Hair follicular keratinocyte (primary cell): ENCODE results near the gene ACOXL. TPM values are rescaled to one million over a fixed set of nuclear protein-coding genes. Genes with fewer than 3 reads are reported as not detected.

ENCODE experiments used
- total RNA-seq: library from RNA; depleted of rRNA; stranded (reverse); fragments of >200 nt; gene quantifications from 2 replicates; pipeline ENCODE4 v1.2.3, GENCODE V29; 2015

Gene ACOXL
- not detected in 2 replicates for total RNA-seq

DNA sequence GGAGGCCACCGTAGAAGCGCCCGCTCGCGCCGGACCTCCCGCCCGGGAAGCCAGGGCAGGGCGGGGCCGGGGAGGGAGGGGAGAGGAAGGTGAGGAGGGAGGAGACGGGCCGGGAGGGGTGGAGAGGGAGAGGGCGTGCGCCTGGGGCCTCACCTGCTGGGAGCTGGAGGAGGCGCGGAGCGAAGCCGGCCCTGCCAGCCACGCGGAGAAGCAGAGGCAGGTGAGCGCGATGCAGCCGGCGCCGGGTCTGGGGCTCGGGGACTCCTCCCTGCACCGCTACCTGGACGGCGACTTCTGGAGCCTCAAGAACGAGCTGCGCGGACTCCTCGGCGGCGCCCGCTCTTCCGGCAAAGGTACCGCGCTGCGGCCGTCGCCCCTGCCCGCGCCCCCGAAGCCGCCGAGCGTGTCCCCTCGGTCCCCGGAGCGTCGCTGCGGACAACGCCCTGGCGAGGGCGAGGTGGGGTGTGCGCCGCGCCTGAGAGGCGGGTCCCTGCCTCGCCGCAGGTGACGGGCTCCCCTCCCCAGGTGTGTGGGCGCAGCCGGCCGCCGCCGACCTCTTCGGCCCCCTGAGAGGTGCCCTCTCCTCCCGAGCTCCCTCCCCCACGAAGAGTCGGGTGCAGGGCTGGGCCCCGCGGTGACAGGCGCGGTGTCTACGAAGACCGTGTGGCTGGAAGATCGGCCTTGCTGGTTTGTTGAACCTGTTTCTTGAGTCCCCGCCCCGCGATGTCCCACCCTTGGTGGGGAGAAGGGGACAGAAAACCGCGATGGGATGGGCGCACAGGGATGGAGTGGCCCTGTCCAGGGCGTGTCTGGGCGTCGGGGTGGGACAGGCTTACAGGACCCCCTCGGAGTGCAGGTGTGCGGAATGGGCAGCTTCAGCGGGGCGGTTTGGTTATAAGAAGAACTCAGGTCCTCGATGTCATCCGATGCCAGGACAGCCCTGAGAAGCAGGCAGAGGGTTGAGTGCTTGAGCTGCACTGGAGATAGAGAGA is at the start of gene ACOXL:
Gene ACOXL (plus strand): TSS at position 152 of the 992 bp plus-strand sequence. CDS start 35,817 bp downstream, outside the sequence.

GRCh38 chr2:111120253-111121027 is 388.1 kb downstream of the ACOXL start, which contains the start of gene BCL2L11:
BCL2L11 (plus strand) TSS chr2:111120914; CDS start chr2:111123746, 2,832 bp downstream.

Other genes with a start within 250 kb of the ACOXL start
- gene RGPD6, start 155.4 kb upstream of the ACOXL start, total RNA-seq: 1.5 and 14.2 TPM in 2 replicates
- gene BUB1, start 54.5 kb upstream of the ACOXL start, total RNA-seq: 14.4 and 46.6 TPM in 2 replicates